Parathyroid adenoma (tissue), 2 donors: ENCODE data around the gene ZNF816.

Experiments used
- H2AFZ ChIP-seq: fragments of 300-600 bp; sonication (generic); one replicate; pipeline ENCODE4 v1.7.0; 2017; ENCODE audit warnings: antibody characterized with exemption, mild to moderate bottlenecking
- H3K27ac ChIP-seq: fragments of 300-600 bp; sonication (generic); one replicate; pipeline ENCODE4 v1.7.0; 2017
- H3K27me3 ChIP-seq: fragments of 300-600 bp; sonication (generic); one replicate; pipeline ENCODE4 v1.7.0; 2017; ENCODE audit warnings: low read length; ENCODE audit not compliant: control insufficient read depth, insufficient read depth
- H3K36me3 ChIP-seq: fragments of 300-600 bp; sonication (generic); one replicate; pipeline ENCODE4 v1.7.0; 2017; ENCODE audit warnings: low read length; ENCODE audit not compliant: control insufficient read depth, insufficient read depth
- H3K4me1 ChIP-seq: fragments of 300-600 bp; sonication (generic); one replicate; pipeline ENCODE4 v1.7.0; 2017; ENCODE audit warnings: control low read depth
- H3K4me2 ChIP-seq: fragments of 300-600 bp; sonication (generic); one replicate; pipeline ENCODE4 v1.7.0; 2017; ENCODE audit warnings: low read length
- H3K4me3 ChIP-seq: fragments of 300-600 bp; sonication (generic); one replicate; pipeline ENCODE4 v1.7.0; 2017; ENCODE audit warnings: low read depth, low read length
- H3K79me2 ChIP-seq: fragments of 300-600 bp; sonication (generic); one replicate; pipeline ENCODE4 v1.7.0; 2017; ENCODE audit warnings: control low read depth
- H3K9ac ChIP-seq: fragments of 300-600 bp; sonication (generic); one replicate; pipeline ENCODE4 v1.7.0; 2017; ENCODE audit warnings: mild to moderate bottlenecking
- H3K9me3 ChIP-seq: fragments of 300-600 bp; sonication (generic); one replicate; pipeline ENCODE4 v1.7.0; 2017; ENCODE audit warnings: low read length; ENCODE audit not compliant: control insufficient read depth
- CTCF ChIP-seq: fragments of 300-600 bp; sonication (generic); IDR thresholded peaks from one replicate; pipeline ENCODE4 v1.7.0; 2017; ENCODE audit warnings: antibody characterized with exemption, mild to moderate bottlenecking
- donor health status: primary hyperparathyroidism.

ZNF816 gene

GRCh38 chr19:52957591-52957990 is 5.1 kb downstream of the ZNF816 start:
- H3K9ac ChIP-seq, result no peak overlapping the region
- H3K27me3 ChIP-seq, result no peaks in the 10 kb centered on the region
- H2AFZ ChIP-seq, result no peak overlapping the region
- no peak overlapping the region for H3K4me2 ChIP-seq
- H3K9me3 ChIP-seq, result no peaks in the 10 kb centered on the region
- H3K27ac ChIP-seq, result no peak overlapping the region
- no peaks in the 10 kb centered on the region for H3K4me1 ChIP-seq
- H3K36me3 ChIP-seq, result no peaks in the 10 kb centered on the region
- no peak overlapping the region for H3K4me3 ChIP-seq
- TF ChIP-seq CTCF, result no peak
- H3K79me2 ChIP-seq, result no peaks in the 10 kb centered on the region

- Histone ChIP-seq H3K4me2 (no peak overlapping the region), H3K9me3 (no peaks in the 10 kb centered on the region)
Measured at GRCh38 chr19:52956917-52957316, 5.8 kb downstream of the ZNF816 start.

GRCh38 chr19:52949422-52949821 is 13.3 kb downstream of the ZNF816 start:
- Histone ChIP-seq H3K4me3 (no peak overlapping the region), H3K79me2 (no peaks in the 10 kb centered on the region), H3K4me2 (no peak overlapping the region), H3K27ac (no peak overlapping the region), H2AFZ (no peak overlapping the region), H3K4me1 (no peaks in the 10 kb centered on the region), H3K9me3 (no peaks in the 10 kb centered on the region), H3K36me3 (peaks cover 5% of the 10 kb centered on the region), H3K27me3 (no peaks in the 10 kb centered on the region), H3K9ac (no peak overlapping the region)
- TF ChIP-seq CTCF, result no peak

More at GRCh38 chr19:52956917-52957316, 5.8 kb downstream of the ZNF816 start:
- no peaks in the 10 kb centered on the region for H3K27me3 ChIP-seq
- no peak overlapping the region for H3K4me3 ChIP-seq
- no peaks in the 10 kb centered on the region for H3K79me2 ChIP-seq
- no peak overlapping the region for H2AFZ ChIP-seq
- no peak overlapping the region for H3K27ac ChIP-seq
- TF ChIP-seq CTCF, result no peak
- H3K9ac ChIP-seq, result no peak overlapping the region
- no peaks in the 10 kb centered on the region for H3K36me3 ChIP-seq
- H3K4me1 ChIP-seq, result no peaks in the 10 kb centered on the region

GRCh38 chr19:52948025-52948770 is 14.5 kb downstream of the ZNF816 start:
- Histone ChIP-seq H3K4me2 (no peak overlapping the region), H3K4me3 (no peak overlapping the region)

More at GRCh38 chr19:52948025-52948770, 14.5 kb downstream of the ZNF816 start:
- TF ChIP-seq CTCF, result no peak
- peaks cover 5% of the 10 kb centered on the region for H3K36me3 ChIP-seq
- H3K4me1 ChIP-seq, result no peaks in the 10 kb centered on the region
- H3K9ac ChIP-seq, result no peak overlapping the region
- H3K9me3 ChIP-seq, result no peaks in the 10 kb centered on the region
- H3K79me2 ChIP-seq, result no peaks in the 10 kb centered on the region
- H2AFZ ChIP-seq, result no peak overlapping the region
- H3K27me3 ChIP-seq, result no peaks in the 10 kb centered on the region
- H3K27ac ChIP-seq, result no peak overlapping the region
